Neural cell (in vitro differentiated cells): ENCODE measurements around the gene ATP8B4. TPM values are rescaled to one million over a fixed set of nuclear protein-coding genes. Genes with fewer than 3 reads are reported as not detected.

Source experiments
- H2AFZ ChIP-seq: fragments of 200-600, 300-800 bp; sonication (generic), shearing (Covaris generic); 2 replicates; pipeline ENCODE4 v1.6.0; 2014; ENCODE audit warnings: low read depth, mild to moderate bottlenecking, antibody characterized with exemption, low read length, moderate library complexity
- H3F3A ChIP-seq: fragments of 200-600 bp; shearing (Covaris generic); 2 replicates; pipeline ENCODE4 v1.6.1; 2016; ENCODE audit warnings: mild to moderate bottlenecking, moderate library complexity, mixed read lengths, antibody characterized with exemption, low read length; ENCODE audit not compliant: insufficient read depth, poor library complexity, severe bottlenecking
- H3K27ac ChIP-seq: fragments of 200-600, 300-800 bp; sonication (generic), shearing (Covaris generic); 2 replicates; pipeline ENCODE4 v1.5.1; 2014; ENCODE audit warnings: mild to moderate bottlenecking, low read length, moderate library complexity
- H3K27me3 ChIP-seq: fragments of 300-800, 200-600 bp; sonication (generic), shearing (Covaris generic); 2 replicates; pipeline ENCODE4 v1.6.0; 2014; ENCODE audit warnings: mild to moderate bottlenecking, low read depth, low read length, moderate library complexity; ENCODE audit not compliant: insufficient read depth
- H3K36me3 ChIP-seq: fragments of 300-800, 200-600 bp; sonication (generic), shearing (Covaris generic); 2 replicates; pipeline ENCODE4 v1.5.1; 2014; ENCODE audit warnings: mild to moderate bottlenecking, antibody characterized with exemption, low read length, moderate library complexity; ENCODE audit not compliant: insufficient read depth
- H3K4me2 ChIP-seq: fragments of 300-800, 200-600 bp; sonication (generic), shearing (Covaris generic); 2 replicates; pipeline ENCODE4 v1.6.0; 2014; ENCODE audit warnings: mild to moderate bottlenecking, low read length
- H3K4me3 ChIP-seq: fragments of 300-800, 200-600 bp; sonication (generic), shearing (Covaris generic); 2 replicates; pipeline ENCODE4 v1.5.1; 2014; ENCODE audit warnings: mild to moderate bottlenecking, low read length, moderate library complexity
- H3K79me2 ChIP-seq: fragments of 200-600 bp; shearing (Covaris generic); replicated peaks from 2 replicates; pipeline ENCODE4 v1.6.0; 2014; ENCODE audit warnings: mild to moderate bottlenecking, low read length, moderate library complexity; ENCODE audit not compliant: insufficient read depth
- H3K9ac ChIP-seq: fragments of 300-800, 200-600 bp; sonication (generic), shearing (Covaris generic); 2 replicates; pipeline ENCODE4 v1.6.1; 2016; ENCODE audit warnings: mild to moderate bottlenecking, low read length, mixed read lengths
- H3K9me2 ChIP-seq: fragments of 200-600 bp; shearing (Covaris generic); 2 replicates; pipeline ENCODE4 v1.6.1; 2016; ENCODE audit warnings: mild to moderate bottlenecking, low read length, mixed read lengths; ENCODE audit not compliant: insufficient read depth
- H3K9me3 ChIP-seq: fragments of 200-600, 300-800 bp; sonication (generic), shearing (Covaris generic); 2 replicates; pipeline ENCODE4 v1.6.1; 2016; ENCODE audit warnings: mild to moderate bottlenecking, mixed run types, low read length, moderate library complexity, mixed read lengths
- H4K20me1 ChIP-seq: fragments of 200-600 bp; shearing (Covaris generic); 2 replicates; pipeline ENCODE4 v1.6.1; 2016; ENCODE audit warnings: mild to moderate bottlenecking, mixed run types; ENCODE audit not compliant: insufficient read depth
- CTCF ChIP-seq: fragments of 450-650 bp; IDR thresholded peaks from 2 replicates; pipeline ENCODE4 v1.5.1; 2014; ENCODE audit warnings: antibody characterized with exemption, mild to moderate bottlenecking, moderate library complexity; ENCODE audit not compliant: poor library complexity, severe bottlenecking
- EP300 ChIP-seq: fragments of 450-650 bp; conservative IDR thresholded peaks from 2 replicates; pipeline ENCODE4 v1.6.1; 2014; ENCODE audit warnings: antibody characterized with exemption, mild to moderate bottlenecking, moderate library complexity; ENCODE audit not compliant: poor library complexity, severe bottlenecking
- EZH2 ChIP-seq: fragments of 200-600, 300-800 bp; shearing (Covaris generic), sonication (generic); IDR thresholded peaks from 2 replicates; pipeline ENCODE4 v1.6.1; 2014; ENCODE audit warnings: antibody characterized with exemption, low read length, borderline replicate concordance, mild to moderate bottlenecking; ENCODE audit not compliant: insufficient read depth, poor library complexity, severe bottlenecking
- MXI1 ChIP-seq: fragments of 450-650 bp; conservative IDR thresholded peaks from 2 replicates; pipeline ENCODE4 v1.6.1; 2014; ENCODE audit warnings: antibody characterized with exemption, mild to moderate bottlenecking; ENCODE audit not compliant: poor library complexity, severe bottlenecking
- POLR2AphosphoS5 ChIP-seq: IDR thresholded peaks from 2 replicates; pipeline ENCODE4 v1.6.1; 2012
- RAD21 ChIP-seq: fragments of 450-650 bp; conservative IDR thresholded peaks from 2 replicates; pipeline ENCODE4 v1.6.1; 2014; ENCODE audit warnings: antibody characterized with exemption, mild to moderate bottlenecking, moderate library complexity
- SMC3 ChIP-seq: fragments of 450-650 bp; conservative IDR thresholded peaks from 2 replicates; pipeline ENCODE4 v1.6.1; 2014; ENCODE audit warnings: antibody characterized with exemption, mild to moderate bottlenecking, moderate library complexity; ENCODE audit not compliant: poor library complexity
- TAF1 ChIP-seq: IDR thresholded peaks from 2 replicates; pipeline ENCODE4 v1.6.1; 2012; ENCODE audit warnings: low read depth
- polyA minus RNA-seq: library from RNA; depleted of rRNA, polyadenylated mRNA; stranded (reverse); fragments of >200 nt; gene quantifications from 2 replicates; pipeline ENCODE4 v1.2.3, GENCODE V29; 2014
- polyA plus RNA-seq: library from polyadenylated mRNA; depleted of rRNA; stranded (reverse); fragments of >200 nt; gene quantifications from 2 replicates; pipeline ENCODE4 v1.2.3, GENCODE V29; 2014
- TF ChIP-seq, protein P1 (sequence below): IDR thresholded peaks from 2 replicates; pipeline ENCODE4 v1.6.1; 2012; ENCODE audit warnings: borderline replicate concordance

Gene ATP8B4, protein sequence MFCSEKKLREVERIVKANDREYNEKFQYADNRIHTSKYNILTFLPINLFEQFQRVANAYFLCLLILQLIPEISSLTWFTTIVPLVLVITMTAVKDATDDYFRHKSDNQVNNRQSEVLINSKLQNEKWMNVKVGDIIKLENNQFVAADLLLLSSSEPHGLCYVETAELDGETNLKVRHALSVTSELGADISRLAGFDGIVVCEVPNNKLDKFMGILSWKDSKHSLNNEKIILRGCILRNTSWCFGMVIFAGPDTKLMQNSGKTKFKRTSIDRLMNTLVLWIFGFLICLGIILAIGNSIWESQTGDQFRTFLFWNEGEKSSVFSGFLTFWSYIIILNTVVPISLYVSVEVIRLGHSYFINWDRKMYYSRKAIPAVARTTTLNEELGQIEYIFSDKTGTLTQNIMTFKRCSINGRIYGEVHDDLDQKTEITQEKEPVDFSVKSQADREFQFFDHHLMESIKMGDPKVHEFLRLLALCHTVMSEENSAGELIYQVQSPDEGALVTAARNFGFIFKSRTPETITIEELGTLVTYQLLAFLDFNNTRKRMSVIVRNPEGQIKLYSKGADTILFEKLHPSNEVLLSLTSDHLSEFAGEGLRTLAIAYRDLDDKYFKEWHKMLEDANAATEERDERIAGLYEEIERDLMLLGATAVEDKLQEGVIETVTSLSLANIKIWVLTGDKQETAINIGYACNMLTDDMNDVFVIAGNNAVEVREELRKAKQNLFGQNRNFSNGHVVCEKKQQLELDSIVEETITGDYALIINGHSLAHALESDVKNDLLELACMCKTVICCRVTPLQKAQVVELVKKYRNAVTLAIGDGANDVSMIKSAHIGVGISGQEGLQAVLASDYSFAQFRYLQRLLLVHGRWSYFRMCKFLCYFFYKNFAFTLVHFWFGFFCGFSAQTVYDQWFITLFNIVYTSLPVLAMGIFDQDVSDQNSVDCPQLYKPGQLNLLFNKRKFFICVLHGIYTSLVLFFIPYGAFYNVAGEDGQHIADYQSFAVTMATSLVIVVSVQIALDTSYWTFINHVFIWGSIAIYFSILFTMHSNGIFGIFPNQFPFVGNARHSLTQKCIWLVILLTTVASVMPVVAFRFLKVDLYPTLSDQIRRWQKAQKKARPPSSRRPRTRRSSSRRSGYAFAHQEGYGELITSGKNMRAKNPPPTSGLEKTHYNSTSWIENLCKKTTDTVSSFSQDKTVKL
- polyA plus RNA-seq (1.0 and 2.9 TPM in 2 replicates), polyA minus RNA-seq (2.2 and 3.6 TPM in 2 replicates)

- H3K36me3 ChIP-seq: no peaks in the 10 kb centered on the region
- no peaks in the 10 kb centered on the region for H3K79me2 ChIP-seq
- no peak for TF ChIP-seq TAF1
- TF ChIP-seq MXI1: no peak
- no peak for TF ChIP-seq EZH2
- TF ChIP-seq POLR2AphosphoS5: no peak
- TF ChIP-seq CTCF: no peak
- TF ChIP-seq RAD21: no peak
- no peak for TF ChIP-seq EP300
- TF ChIP-seq, protein P1, sequence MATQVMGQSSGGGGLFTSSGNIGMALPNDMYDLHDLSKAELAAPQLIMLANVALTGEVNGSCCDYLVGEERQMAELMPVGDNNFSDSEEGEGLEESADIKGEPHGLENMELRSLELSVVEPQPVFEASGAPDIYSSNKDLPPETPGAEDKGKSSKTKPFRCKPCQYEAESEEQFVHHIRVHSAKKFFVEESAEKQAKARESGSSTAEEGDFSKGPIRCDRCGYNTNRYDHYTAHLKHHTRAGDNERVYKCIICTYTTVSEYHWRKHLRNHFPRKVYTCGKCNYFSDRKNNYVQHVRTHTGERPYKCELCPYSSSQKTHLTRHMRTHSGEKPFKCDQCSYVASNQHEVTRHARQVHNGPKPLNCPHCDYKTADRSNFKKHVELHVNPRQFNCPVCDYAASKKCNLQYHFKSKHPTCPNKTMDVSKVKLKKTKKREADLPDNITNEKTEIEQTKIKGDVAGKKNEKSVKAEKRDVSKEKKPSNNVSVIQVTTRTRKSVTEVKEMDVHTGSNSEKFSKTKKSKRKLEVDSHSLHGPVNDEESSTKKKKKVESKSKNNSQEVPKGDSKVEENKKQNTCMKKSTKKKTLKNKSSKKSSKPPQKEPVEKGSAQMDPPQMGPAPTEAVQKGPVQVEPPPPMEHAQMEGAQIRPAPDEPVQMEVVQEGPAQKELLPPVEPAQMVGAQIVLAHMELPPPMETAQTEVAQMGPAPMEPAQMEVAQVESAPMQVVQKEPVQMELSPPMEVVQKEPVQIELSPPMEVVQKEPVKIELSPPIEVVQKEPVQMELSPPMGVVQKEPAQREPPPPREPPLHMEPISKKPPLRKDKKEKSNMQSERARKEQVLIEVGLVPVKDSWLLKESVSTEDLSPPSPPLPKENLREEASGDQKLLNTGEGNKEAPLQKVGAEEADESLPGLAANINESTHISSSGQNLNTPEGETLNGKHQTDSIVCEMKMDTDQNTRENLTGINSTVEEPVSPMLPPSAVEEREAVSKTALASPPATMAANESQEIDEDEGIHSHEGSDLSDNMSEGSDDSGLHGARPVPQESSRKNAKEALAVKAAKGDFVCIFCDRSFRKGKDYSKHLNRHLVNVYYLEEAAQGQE: no peak
- TF ChIP-seq SMC3: no peak
- no peaks in the 10 kb centered on the region for H3K9me2 ChIP-seq
- H3K9ac ChIP-seq: no peak within 1 kb of the TSS
- no peak within 1 kb of the TSS for H3K4me2 ChIP-seq
- H3K9me3 ChIP-seq: no peaks in the 10 kb centered on the region
- H4K20me1 ChIP-seq: no peaks in the 10 kb centered on the region
- H3K4me3 ChIP-seq: no peak within 1 kb of the TSS
- no peak within 1 kb of the TSS for H2AFZ ChIP-seq
- H3K27ac ChIP-seq: no peak within 1 kb of the TSS
- H3F3A ChIP-seq: no peaks in the 10 kb centered on the region
- no peaks in the 10 kb centered on the region for H3K27me3 ChIP-seq
Observed at GRCh38 chr15:50119063-50120040, at the start of gene ATP8B4. ATP8B4 (minus strand) TSS chr15:50119233; CDS start chr15:50106966, 12,267 bp downstream.
